GM06990 (cell line): Measurements from ENCODE around the gene STOX2.

ENCODE experiments used
- DNase-seq: peaks from one replicate; pipeline ENCODE4 v3.0.0-alpha.2; 2011; ENCODE audit not compliant: insufficient read length; ENCODE audit errors: extremely low read depth
- H3K27me3 ChIP-seq: replicated peaks from 2 replicates; pipeline ENCODE4 v1.6.0; 2011; ENCODE audit warnings: low read length; ENCODE audit not compliant: control insufficient read depth, insufficient read depth
- H3K36me3 ChIP-seq: 2 replicates; pipeline ENCODE4 v1.5.1; 2011; ENCODE audit warnings: low read length; ENCODE audit not compliant: control insufficient read depth, insufficient read depth
- H3K4me3 ChIP-seq: replicated peaks from 2 replicates; pipeline ENCODE4 v1.5.1; 2011; ENCODE audit warnings: low read depth, mild to moderate bottlenecking, control low read depth, low read length
- TF ChIP-seq, protein P1 (sequence below): IDR thresholded peaks from 2 replicates; pipeline ENCODE4 v1.5.1; 2011; ENCODE audit warnings: low read length, control low read depth, mild to moderate bottlenecking, inconsistent platforms; ENCODE audit not compliant: insufficient read depth, poor library complexity, severe bottlenecking

STOX2 gene

DNA sequence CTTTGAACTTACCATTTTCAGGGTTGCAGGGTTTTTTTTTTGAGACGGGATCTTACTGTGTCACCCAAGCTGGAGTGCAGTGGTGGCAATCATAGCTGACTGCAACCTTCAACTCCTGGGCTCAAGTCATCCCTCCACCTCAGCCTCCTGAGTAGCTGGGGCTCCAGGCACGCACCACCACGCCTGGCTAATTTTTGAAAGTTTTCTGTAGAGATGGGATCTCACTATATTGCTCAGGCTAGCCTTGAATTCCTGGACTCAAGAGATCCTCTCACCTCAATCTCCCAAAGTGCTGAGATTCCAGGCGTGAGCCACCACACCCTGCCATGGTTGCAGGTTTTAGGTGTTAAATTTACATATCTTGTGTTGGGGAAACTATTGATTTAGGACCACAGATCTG, 64.5 kb downstream of the STOX2 start:
- no peaks in the 10 kb centered on the region for H3K36me3 ChIP-seq
- TF ChIP-seq, protein P1, sequence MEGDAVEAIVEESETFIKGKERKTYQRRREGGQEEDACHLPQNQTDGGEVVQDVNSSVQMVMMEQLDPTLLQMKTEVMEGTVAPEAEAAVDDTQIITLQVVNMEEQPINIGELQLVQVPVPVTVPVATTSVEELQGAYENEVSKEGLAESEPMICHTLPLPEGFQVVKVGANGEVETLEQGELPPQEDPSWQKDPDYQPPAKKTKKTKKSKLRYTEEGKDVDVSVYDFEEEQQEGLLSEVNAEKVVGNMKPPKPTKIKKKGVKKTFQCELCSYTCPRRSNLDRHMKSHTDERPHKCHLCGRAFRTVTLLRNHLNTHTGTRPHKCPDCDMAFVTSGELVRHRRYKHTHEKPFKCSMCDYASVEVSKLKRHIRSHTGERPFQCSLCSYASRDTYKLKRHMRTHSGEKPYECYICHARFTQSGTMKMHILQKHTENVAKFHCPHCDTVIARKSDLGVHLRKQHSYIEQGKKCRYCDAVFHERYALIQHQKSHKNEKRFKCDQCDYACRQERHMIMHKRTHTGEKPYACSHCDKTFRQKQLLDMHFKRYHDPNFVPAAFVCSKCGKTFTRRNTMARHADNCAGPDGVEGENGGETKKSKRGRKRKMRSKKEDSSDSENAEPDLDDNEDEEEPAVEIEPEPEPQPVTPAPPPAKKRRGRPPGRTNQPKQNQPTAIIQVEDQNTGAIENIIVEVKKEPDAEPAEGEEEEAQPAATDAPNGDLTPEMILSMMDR: no peak
- H3K27me3 ChIP-seq: no peaks in the 10 kb centered on the region; the same call in none of the 2 replicates
- no peak for DNase-seq
- no peak overlapping the region for H3K4me3 ChIP-seq

DNA sequence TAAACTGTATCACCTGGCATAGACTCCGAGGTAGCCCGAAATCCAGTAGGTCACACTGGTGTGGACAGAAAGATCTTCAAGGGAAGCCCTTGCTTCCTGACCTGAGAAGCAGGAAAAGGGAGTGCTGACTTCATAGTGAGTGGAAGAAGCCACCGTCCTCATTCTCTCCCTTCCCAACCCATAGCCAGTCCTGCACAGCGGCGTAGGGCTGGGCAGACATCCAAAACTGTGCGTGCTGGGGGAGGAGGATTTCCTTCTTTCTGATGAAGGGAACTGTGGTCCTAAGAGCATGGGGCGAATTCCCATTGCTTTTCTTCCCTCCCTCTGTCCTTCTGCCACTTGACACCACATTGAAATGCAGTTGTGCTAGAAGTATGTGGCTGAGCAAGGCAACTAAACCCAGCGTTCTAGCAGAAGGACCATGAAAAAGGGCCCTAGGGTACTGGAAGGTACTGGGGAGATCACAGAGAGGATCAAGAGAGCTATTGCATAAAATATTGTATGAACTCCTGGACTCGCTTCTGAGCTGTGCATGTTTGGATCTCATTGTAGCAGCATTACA, 66.9 kb downstream of the STOX2 start:
- Histone ChIP-seq H3K4me3 (no peak overlapping the region), H3K36me3 (no peaks in the 10 kb centered on the region), H3K27me3 (no peaks in the 10 kb centered on the region; the same call in none of the 2 replicates)
- TF ChIP-seq, protein P1: no peak
- DNase-seq: no peak

DNA sequence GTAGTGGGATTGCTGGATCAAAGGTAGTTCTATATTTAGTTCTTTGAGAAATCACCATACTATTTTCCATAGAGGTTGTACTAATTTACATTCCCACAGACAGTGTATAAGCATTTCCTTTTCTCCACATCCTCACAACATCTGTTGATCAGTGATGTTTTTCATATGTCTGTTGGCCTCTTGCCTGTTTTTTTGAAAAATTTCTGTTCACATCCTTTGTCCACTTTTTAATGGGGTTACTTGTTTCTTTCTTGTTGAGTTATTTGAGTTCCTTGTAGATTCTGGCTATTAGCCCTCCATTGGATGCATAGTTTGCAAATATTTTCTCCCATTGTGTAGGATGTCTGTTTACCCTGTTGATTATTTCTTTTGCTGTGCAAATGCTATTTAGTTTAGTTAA, 72.6 kb downstream of the STOX2 start:
- TF ChIP-seq, protein P1: no peak
- Histone ChIP-seq H3K36me3 (no peaks in the 10 kb centered on the region), H3K27me3 (no peaks in the 10 kb centered on the region; the same call in 1 of the 2 replicates), H3K4me3 (no peak overlapping the region)
- no peak for DNase-seq

DNA sequence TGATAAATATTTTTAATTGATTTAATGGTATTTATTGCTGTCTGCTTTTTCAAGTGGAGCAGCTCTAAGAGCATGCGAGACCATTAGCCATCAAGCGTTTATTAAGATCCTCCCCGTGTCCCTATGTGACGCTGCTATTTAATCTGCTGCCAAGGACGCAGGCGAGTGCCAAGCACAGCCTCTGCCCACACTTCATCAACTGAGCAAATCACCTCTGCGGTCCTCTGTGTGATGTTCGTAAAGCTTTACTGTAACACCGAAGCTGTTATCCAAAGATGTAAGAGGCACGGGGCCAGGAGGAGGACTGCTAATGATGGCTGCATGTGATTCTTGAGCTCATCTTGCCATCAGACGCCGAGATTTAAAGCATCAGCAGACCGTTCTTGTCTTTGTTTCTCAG, 79.5 kb downstream of the STOX2 start:
- Histone ChIP-seq H3K4me3 (no peak overlapping the region), H3K27me3 (no peaks in the 10 kb centered on the region), H3K36me3 (no peaks in the 10 kb centered on the region)
- DNase-seq: no peak
- TF ChIP-seq, protein P1: no peak

DNA sequence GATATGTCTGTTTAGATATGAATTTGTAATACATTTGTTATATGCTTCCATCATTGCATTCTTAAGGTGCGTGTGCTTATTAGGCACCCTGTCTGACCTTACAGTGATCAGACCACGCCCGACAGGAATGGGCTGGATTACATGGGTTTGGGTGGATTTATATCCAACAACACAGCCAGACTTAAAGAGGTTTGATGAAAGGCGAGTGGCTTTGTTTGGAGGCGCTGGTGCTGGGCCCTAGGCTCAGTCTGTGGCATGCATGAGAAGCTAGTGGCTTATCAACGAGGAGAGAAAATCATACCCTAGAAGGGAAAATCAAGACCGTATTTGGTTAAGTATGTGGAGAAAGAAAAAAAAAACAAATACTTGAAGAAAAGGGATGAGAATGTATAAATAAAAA, 80.7 kb downstream of the STOX2 start:
- TF ChIP-seq, protein P1: no peak
- Histone ChIP-seq H3K36me3 (no peaks in the 10 kb centered on the region), H3K4me3 (no peak overlapping the region), H3K27me3 (no peaks in the 10 kb centered on the region)
- no peak for DNase-seq
